Measurements from ENCODE around the gene SLC2A4RG. TPM values are rescaled to one million over a fixed set of nuclear protein-coding genes. Genes with fewer than 3 reads are reported as not detected.

The SLC2A4RG gene
- total RNA-seq, 1 experiment from 2014 or later, result 105 TPM

DNA sequence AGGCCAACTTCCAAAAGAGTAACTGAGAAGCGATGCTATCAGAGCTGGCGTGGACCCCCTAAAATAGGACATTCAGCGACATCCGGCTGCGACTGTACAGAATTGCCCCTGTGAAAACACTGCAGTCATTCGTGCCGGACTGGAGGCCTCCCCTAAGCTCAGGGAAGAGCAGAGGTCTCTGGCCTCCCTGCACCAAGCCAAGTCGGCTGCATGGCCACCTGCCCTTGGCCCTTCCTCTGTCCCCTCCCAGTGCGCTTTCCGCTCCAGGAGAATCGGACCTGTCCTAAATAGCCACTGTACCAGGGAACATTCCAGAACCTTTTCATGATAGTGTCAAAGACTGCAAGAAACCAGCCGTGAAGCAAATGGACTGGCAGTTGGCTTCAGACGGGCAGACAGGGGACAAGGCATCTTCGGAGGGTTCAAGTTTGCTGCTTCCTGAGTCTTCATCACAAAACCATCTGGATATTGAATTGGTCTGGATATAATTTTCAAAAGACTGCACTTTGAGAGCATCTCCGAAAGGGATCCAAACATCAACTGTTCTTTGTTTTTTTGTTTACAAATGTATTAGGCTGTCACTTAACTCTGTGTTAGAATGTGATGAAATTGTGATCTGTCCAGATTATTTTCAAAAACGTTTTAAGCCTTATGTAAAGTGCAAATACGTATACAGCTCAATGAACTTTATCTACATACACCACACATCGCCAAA lies 16.5 kb downstream of the SLC2A4RG start:
- Mint-ChIP-seq H3K9me3 (ENCODE audit: unreplicated experiment) (no peaks in the 10 kb centered on the region), H3K4me1 (ENCODE audit: insufficient read depth, unreplicated experiment) (no peaks in the 10 kb centered on the region), H3K27ac (ENCODE audit: low read depth, unreplicated experiment) (no peak overlapping the region), H3K36me3 (ENCODE audit: insufficient read depth, unreplicated experiment) (no peaks in the 10 kb centered on the region), H3K4me3 (ENCODE audit: unreplicated experiment) (no peak overlapping the region), H3K27me3 (ENCODE audit: insufficient read depth, unreplicated experiment) (peaks cover 31% of the 10 kb centered on the region)
- no peak for DNase-seq (ENCODE audit: unreplicated experiment)
- BruUV-seq (replicated peaks), result no TSS peak
- TF ChIP-seq, protein P1, sequence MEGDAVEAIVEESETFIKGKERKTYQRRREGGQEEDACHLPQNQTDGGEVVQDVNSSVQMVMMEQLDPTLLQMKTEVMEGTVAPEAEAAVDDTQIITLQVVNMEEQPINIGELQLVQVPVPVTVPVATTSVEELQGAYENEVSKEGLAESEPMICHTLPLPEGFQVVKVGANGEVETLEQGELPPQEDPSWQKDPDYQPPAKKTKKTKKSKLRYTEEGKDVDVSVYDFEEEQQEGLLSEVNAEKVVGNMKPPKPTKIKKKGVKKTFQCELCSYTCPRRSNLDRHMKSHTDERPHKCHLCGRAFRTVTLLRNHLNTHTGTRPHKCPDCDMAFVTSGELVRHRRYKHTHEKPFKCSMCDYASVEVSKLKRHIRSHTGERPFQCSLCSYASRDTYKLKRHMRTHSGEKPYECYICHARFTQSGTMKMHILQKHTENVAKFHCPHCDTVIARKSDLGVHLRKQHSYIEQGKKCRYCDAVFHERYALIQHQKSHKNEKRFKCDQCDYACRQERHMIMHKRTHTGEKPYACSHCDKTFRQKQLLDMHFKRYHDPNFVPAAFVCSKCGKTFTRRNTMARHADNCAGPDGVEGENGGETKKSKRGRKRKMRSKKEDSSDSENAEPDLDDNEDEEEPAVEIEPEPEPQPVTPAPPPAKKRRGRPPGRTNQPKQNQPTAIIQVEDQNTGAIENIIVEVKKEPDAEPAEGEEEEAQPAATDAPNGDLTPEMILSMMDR (IDR thresholded peaks at IDR 0.05; ENCODE audit: unreplicated experiment), result no peak
- ChIA-PET CTCF (interaction anchor here (0.7 to 1.9 kb wide), 2 partner anchors 18 to 30 kb away, joined by 3 to 6 read pairs; no protein-coding TSS in a partner anchor), POLR2A (interaction anchor here (0.6 to 1.7 kb wide), 4 partner anchors 11 to 98 kb away, joined by 3 to 5 read pairs (median 4); no protein-coding TSS in a partner anchor)
- intact Hi-C loops (cut with micrococcal nuclease), result no loop called here

DNA sequence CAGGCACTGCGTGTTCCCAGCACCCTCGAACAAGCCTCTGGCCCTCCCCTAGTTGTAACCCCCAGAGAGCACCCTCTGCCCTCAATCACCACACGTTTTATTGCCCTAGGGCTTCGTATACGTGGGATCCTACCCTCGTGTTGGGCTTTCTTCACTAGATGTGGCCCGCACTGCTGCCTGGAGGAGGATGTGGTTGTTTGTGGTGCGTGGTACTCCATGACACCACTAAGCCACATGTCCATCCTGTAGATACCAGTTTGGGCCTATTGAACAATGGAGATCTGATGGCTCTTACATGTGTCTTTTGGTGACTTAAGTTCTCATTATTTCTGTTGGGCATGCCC lies 17.0 kb downstream of the SLC2A4RG start:
- intact Hi-C loops (cut with micrococcal nuclease), result no loop called here
- ChIA-PET POLR2A (interaction anchor here (0.7 kb wide), 1 partner anchor 51 kb away, joined by 3 read pairs; no protein-coding TSS in a partner anchor), CTCF (interaction anchor here (0.7 kb wide), 1 partner anchor 32 kb away, joined by 3 read pairs; no protein-coding TSS in a partner anchor)
- H3K36me3 Mint-ChIP-seq (ENCODE audit: insufficient read depth, unreplicated experiment), result no peaks in the 10 kb centered on the region
- H3K27ac Mint-ChIP-seq (ENCODE audit: low read depth, unreplicated experiment), result no peak overlapping the region
- no peaks in the 10 kb centered on the region for H3K4me1 Mint-ChIP-seq (ENCODE audit: insufficient read depth, unreplicated experiment)
- no TSS peak for BruUV-seq (replicated peaks)
- no peaks in the 10 kb centered on the region for H3K9me3 Mint-ChIP-seq (ENCODE audit: unreplicated experiment)
- H3K4me3 Mint-ChIP-seq (ENCODE audit: unreplicated experiment), result no peak overlapping the region
- DNase-seq (ENCODE audit: unreplicated experiment), result no peak
- TF ChIP-seq, protein P1 (IDR thresholded peaks at IDR 0.05; ENCODE audit: unreplicated experiment), result no peak
- H3K27me3 Mint-ChIP-seq (ENCODE audit: insufficient read depth, unreplicated experiment), result peaks cover 31% of the 10 kb centered on the region

DNA sequence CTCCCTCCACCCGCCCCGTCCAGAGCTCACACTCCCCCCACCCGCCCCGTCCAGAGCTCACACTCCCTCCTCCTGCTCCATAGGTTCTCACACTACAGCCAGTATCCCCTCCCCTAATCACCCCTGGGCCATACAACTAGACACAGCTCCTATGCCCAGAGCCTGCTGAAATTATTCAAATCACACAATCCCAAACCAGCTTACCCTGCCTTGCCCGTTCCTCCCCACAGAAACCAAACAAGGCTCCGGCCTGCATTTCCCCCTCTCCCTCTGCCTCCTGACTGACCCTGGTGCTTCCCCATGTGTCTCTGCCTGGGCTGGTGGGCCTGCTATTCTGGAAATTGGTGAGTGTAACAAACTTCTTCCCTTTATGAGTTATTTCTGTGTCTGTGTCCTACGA lies 18.6 kb downstream of the SLC2A4RG start:
- intact Hi-C loops (cut with micrococcal nuclease), result no loop called here
- no peaks in the 10 kb centered on the region for H3K4me1 Mint-ChIP-seq (ENCODE audit: insufficient read depth, unreplicated experiment)
- no peak overlapping the region for H3K27ac Mint-ChIP-seq (ENCODE audit: low read depth, unreplicated experiment)
- TF ChIP-seq, protein P1 (IDR thresholded peaks at IDR 0.05; ENCODE audit: unreplicated experiment), result no peak
- no TSS peak for BruUV-seq (replicated peaks)
- CTCF ChIA-PET, result no interaction called here
- H3K4me3 Mint-ChIP-seq (ENCODE audit: unreplicated experiment), result no peak overlapping the region
- POLR2A ChIA-PET, result interaction anchor here (0.7 kb wide), 1 partner anchor 53 kb away, joined by 4 read pairs; no protein-coding TSS in a partner anchor
- H3K36me3 Mint-ChIP-seq (ENCODE audit: insufficient read depth, unreplicated experiment), result no peaks in the 10 kb centered on the region
- no peaks in the 10 kb centered on the region for H3K9me3 Mint-ChIP-seq (ENCODE audit: unreplicated experiment)
- no peak for DNase-seq (ENCODE audit: unreplicated experiment)
- peaks cover 31% of the 10 kb centered on the region for H3K27me3 Mint-ChIP-seq (ENCODE audit: insufficient read depth, unreplicated experiment)

DNA sequence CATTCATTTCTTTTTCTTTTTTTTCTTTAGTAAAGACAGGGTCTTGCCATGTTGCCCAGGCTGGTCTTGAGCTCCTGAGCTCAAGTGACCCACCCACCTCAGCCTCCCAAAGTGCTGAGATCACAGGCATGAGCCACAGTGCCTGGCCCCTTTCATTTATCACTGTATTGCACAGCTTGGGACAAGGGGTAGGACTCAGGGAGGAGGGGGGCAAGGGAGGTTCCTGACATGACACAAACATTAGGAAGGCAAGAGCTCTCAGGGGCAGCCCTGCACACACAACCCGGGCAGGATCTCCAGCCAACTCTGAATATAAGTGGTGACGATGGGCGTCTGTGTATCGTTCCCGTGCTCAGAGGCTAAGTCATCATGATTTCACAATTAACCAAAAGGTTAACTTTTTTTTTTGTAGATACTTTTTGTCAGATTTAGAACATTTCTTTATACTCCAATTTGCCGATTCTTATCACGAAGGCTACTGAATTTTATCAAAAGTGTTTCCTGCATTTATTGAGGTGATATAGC lies 19.9 kb downstream of the SLC2A4RG start:
- peak; percentile 41 for DNase-seq (ENCODE audit: unreplicated experiment)
- H3K27ac Mint-ChIP-seq (ENCODE audit: low read depth, unreplicated experiment), result no peak overlapping the region
- H3K4me3 Mint-ChIP-seq (ENCODE audit: unreplicated experiment), result no peak overlapping the region
- TF ChIP-seq, protein P1 (IDR thresholded peaks at IDR 0.05; ENCODE audit: unreplicated experiment), result no peak
- ChIA-PET CTCF (interaction anchor here (1.0 kb wide), 1 partner anchor 27 kb away, joined by 5 read pairs; no protein-coding TSS in a partner anchor), POLR2A (no interaction called here)
- peaks cover 31% of the 10 kb centered on the region for H3K27me3 Mint-ChIP-seq (ENCODE audit: insufficient read depth, unreplicated experiment)
- intact Hi-C loops (cut with micrococcal nuclease), result no loop called here
- H3K36me3 Mint-ChIP-seq (ENCODE audit: insufficient read depth, unreplicated experiment), result no peaks in the 10 kb centered on the region
- no peaks in the 10 kb centered on the region for H3K9me3 Mint-ChIP-seq (ENCODE audit: unreplicated experiment)
- no peaks in the 10 kb centered on the region for H3K4me1 Mint-ChIP-seq (ENCODE audit: insufficient read depth, unreplicated experiment)
- BruUV-seq (replicated peaks), result no TSS peak
